CD4-positive, alpha-beta T cell treated with Interleukin-6 at 100 ng/mL for 8 hours (primary cell): Measurements from ENCODE around the gene PITPNM1.
"Not testable (repeated sequence)": the region's sequence is repeated elsewhere in the genome, so short reads cannot be mapped to it uniquely, and the experiment has no call there.

Experiments
- DNase-seq: peaks from one replicate; pipeline ENCODE4 v3.0.0-alpha.2; 2020; ENCODE audit warnings: mixed read lengths, low spot score

The PITPNM1 gene

DNA sequence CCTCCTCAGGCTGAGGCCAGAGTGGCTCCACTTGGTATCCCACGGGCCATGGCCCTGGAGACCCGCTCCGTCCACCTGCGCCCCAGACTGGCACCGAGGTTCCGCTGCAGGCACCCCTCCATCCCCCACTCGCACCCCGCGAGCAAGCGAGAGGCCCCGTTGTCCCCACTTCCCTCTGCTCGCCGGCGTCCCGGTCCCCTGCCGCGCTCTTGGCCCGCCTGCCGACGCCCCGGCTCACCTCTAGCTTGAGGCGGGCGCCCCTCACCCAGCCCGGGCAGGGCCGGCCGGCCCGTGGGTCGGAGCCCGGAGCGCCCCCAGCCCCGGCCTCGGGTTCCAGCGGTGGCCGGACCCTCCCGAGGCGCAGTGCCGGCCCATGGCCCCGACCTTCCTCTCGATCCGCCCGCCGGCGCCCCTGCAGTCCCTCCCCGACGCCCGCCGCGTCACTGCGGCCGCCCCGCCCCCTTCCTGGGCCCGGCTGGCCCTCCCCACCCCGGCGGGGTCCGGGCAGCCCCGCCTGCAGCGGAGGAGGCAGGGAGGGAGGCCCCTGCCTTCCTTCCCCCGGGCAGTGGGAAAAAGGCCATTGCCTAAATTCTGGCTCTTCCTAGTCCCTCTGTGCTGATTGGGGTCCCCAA lies at the start of gene PITPNM1:
Gene PITPNM1, minus strand, starts transcription at position 414 of the 632 bp plus-strand sequence. CDS start 1,183 bp downstream, outside the sequence.
- peak; percentile 72 for DNase-seq

DNA sequence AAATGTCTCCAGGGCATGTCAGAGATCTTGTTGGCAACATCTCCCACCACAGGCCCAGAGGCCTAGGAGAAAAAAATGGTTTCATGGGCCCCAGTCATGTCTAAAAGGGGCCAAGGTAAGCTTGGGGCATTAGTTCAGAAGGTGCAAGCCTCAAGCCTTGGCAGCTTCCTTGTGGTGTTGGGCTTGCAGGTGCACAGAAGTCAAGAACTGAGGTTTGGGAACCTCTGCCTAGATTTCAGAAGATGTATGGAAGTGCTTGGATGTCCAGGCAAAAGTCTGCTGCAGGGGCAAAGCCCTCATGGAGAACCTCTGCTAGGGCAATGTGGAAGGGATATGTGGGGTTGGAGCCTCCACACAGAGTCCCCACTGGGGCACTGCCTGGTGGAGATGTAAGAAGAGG lies 46.5 kb upstream of the PITPNM1 start:
- DNase-seq = not testable (repeated sequence)

- DNase-seq = no peak
Observed at GRCh38 chr11:67551127-67551526, 46.0 kb upstream of the PITPNM1 start.

- DNase-seq = no peak
Observed at GRCh38 chr11:67548555-67549110, 43.5 kb upstream of the PITPNM1 start.

DNA sequence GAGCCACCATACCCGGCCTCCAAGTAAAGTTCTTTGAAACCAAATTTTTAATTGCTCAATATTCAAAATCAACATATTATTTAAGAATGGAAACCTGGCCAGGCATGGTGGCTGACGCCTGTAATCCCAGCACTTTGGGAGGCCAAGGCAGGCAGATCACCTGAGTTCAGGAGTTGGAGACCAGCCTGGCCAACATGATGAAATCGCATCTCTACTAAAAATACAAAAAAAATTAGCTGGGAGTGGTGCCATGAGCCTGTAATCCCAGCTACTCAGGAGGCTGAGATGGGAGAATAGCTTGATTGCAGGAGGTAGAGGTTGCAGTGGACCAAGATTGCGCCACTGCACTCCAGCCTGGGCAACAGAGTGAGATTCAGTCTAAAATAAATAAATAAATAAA lies 42.9 kb upstream of the PITPNM1 start:
- not testable (repeated sequence) for DNase-seq

DNA sequence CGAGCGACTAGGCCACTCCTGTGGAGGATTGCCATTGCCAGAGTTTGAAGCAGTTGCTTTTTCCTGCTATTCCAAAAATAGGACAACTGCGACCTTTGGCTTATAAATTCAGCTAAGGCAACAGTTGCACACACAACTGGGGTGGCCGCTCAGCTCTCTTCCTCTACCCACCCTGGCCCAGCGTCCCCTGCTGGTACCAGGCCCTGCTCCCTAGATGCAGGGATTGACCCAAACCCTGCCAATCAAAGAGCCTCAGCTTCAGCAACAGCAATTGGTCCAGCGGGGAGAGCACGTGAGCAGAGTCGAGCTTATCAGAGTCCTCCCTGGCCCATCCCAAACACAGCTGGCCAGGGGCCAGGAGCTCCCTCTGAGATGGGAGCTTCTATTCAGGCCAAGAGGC lies 40.1 kb upstream of the PITPNM1 start:
- no peak for DNase-seq

GRCh38 chr11:67544616-67545242 lies 39.6 kb upstream of the PITPNM1 start:
- DNase-seq = no peak

GRCh38 chr11:67543585-67543984 lies 38.4 kb upstream of the PITPNM1 start:
- no peak for DNase-seq

DNA sequence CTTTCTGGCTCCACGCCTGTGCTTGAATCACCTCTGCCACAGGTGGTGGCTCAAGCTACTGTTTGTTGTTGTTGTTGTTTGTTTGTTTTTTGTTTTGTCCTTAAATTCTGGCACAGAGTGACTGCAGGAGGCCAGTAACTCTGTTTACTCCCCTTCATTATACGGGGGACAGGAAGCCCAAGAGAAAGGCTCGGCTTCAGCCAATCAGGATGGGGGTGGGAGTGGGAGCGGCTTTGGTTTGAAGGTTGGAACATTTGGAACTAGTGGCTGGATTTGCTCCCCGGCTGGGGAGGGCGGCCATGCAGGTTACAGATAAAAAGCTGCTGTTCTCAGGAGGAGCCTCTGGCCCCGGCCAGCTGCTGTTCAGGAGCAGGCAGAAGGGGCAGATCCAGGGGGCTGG lies 37.8 kb upstream of the PITPNM1 start:
- no peak for DNase-seq

- DNase-seq = no peak
Observed at GRCh38 chr11:67542169-67542568, 37.0 kb upstream of the PITPNM1 start.

- no peak for DNase-seq
Observed at GRCh38 chr11:67541198-67541597, 36.0 kb upstream of the PITPNM1 start.

- DNase-seq = no peak
Observed at GRCh38 chr11:67539550-67539949, 34.4 kb upstream of the PITPNM1 start.

DNA sequence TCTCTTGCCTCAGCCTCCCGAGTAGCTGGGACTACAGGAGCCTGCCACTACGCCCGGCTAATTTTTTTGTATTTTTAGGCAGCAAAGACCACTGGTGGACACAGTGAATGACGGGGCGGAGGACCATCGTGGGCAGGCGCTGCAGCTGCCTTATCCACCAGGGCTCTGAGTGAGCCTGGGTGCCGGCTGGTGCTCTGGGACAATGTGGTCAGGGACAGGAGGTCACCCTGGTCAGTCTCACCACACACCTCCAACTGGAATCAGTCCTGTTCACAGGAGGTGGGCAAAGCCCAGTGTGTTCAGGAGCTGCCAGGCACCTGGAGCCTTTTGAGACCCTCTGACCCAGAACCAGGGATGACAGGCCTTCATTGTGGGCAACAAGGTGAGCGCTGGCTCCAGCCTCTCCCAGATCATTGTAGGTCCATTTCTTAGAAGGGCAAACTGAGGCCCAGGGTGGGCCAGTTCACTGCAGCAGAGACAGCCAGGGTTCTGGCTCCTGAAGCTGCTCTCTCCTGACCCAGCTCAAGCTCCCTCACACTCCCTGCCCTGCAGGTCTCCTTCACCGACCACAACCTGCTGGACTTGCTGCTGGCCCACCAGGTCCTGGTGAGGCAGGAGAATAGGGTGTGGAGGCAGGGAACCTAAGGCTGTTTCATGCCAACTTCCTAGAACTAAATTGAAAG lies 33.8 kb upstream of the PITPNM1 start:
- DNase-seq = no peak

- DNase-seq = no peak
Observed at GRCh38 chr11:67538306-67538705, 33.1 kb upstream of the PITPNM1 start.

DNA sequence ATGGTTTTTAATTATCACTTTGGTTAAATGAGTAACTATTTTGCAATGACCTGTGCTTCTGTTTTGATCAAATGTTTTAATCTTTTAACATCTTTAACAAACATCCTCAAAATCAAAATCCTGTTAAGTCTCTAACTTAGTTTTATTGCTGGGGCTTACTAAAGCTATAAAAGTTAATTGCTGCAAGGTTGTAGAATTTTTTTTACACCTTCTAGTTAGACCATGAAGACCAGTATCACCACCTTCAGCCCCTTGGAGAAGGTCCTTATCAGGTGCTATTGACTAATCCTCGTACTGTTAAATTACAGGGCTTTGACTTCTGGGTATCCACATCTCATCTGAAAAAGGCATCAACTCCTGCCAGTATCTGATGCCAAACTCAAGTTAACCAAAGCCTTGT lies 30.4 kb upstream of the PITPNM1 start:
- DNase-seq = no peak

- DNase-seq = no peak
Observed at GRCh38 chr11:67534070-67534679, 29.0 kb upstream of the PITPNM1 start.

DNA sequence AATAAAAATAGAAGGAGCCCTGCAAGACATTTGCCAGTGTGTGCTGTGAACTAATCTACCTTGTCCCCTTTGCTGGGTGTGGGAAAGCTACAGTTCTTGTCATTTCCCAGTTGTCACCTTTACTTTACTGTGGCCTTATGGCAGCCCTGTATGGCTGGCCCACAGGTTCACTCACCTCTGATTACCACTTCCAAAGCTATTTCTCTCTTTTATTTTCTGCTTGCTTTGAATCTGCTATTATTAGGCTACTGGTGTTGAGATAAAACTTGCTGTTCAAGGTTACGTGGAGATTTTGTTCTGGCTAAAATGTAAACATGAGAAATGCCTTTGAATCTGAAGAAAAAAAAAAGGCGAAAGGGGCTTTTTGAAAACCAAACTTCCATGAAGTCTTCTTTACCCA lies 27.7 kb upstream of the PITPNM1 start:
- no peak for DNase-seq

- DNase-seq = no peak
Observed at GRCh38 chr11:67530282-67530592, 25.1 kb upstream of the PITPNM1 start.

DNA sequence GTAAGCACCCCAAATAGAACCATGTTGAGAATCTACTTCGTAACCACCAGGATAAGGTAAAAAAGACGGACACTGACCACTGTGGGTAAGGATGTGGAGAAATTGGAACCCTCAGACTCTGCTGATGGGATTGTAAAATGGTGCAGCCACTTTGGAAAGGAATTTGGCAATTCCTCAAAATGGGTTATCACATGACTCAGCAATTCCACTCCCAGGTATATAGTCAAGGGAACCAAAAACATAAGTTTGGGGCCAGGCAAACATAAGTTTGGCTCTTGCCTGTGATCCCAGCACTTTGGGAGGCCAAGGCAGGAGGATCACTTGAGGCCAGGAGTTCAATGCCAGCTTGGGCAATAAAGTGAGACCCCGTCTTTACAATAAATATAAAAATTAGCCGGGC lies 23.2 kb upstream of the PITPNM1 start:
- DNase-seq = no peak

GRCh38 chr11:67525275-67525976 lies 20.3 kb upstream of the PITPNM1 start:
- no peak for DNase-seq

GRCh38 chr11:67524480-67524808 lies 19.3 kb upstream of the PITPNM1 start:
- DNase-seq = no peak
